Tibial nerve (tissue), 4 donors: ENCODE measurements around the gene RNF20. TPM values are rescaled to one million over a fixed set of nuclear protein-coding genes. Genes with fewer than 3 reads are reported as not detected.
"Not testable (repeated sequence)": the region's sequence is repeated elsewhere in the genome, so short reads cannot be mapped to it uniquely, and the experiment has no call there.

Experiments
- DNase-seq, 2 donors: peaks; one replicate each; pipeline ENCODE4 v3.0.0-alpha.2; 2019; ENCODE audit warnings: low spot score in 2 of 2
- H3K27ac ChIP-seq, 4 donors: fragments of 200-600 bp; sonication (generic) in 3 of 4; one replicate each; pipeline ENCODE4 v1.5.1; 2017 to 2019; ENCODE audit warnings: mild to moderate bottlenecking in 1 of 4
- H3K27me3 ChIP-seq, 2 donors: fragments of 200-600 bp; sonication (generic) in 1 of 2; one replicate each; pipeline versions ENCODE4 v1.5.1 to v1.6.0; 2017 to 2019
- H3K36me3 ChIP-seq, 3 donors: fragments of 200-600 bp; sonication (generic); one replicate each; pipeline ENCODE4 v1.5.1; 2018 to 2019
- H3K4me1 ChIP-seq, 4 donors: fragments of 200-600 bp; sonication (generic) in 3 of 4; one replicate each; pipeline ENCODE4 v1.5.1; 2017 to 2019
- H3K4me3 ChIP-seq, 4 donors: fragments of 200-600 bp; sonication (generic) in 3 of 4; one replicate each; pipeline ENCODE4 v1.5.1; 2017 to 2019; ENCODE audit warnings: mild to moderate bottlenecking in 1 of 4, moderate library complexity in 1 of 4
- H3K9me3 ChIP-seq, 4 donors: fragments of 200-600 bp; sonication (generic) in 3 of 4; one replicate each; pipeline ENCODE4 v1.5.1; 2017 to 2019
- EP300 ChIP-seq, 2 donors: sonication (generic); formaldehyde crosslinking; IDR thresholded peaks; one replicate each; pipeline ENCODE4 v1.6.1; 2017; ENCODE audit warnings: antibody characterized with exemption in 2 of 2, mild to moderate bottlenecking in 1 of 2
- POLR2A ChIP-seq, 2 donors: fragments of 450-650 bp; IDR thresholded peaks; one replicate each; pipeline ENCODE4 v1.6.1; 2017; ENCODE audit warnings: antibody characterized with exemption in 2 of 2, mild to moderate bottlenecking in 2 of 2, moderate library complexity in 2 of 2
- WGBS, 2 donors: methylation state at CpG; one replicate each; pipeline ENCODE4 v1.1.5; 2018; 5-methylcytosine and 5-hydroxymethylcytosine counted together
- total RNA-seq, 4 donors: library from RNA; depleted of rRNA; stranded (reverse); fragments of >200 nt; gene quantifications; one replicate each; pipeline ENCODE4 v1.1.0, GENCODE V29; 2016
- TF ChIP-seq, protein P1 (sequence below), 5 experiments: fragments of 200-600 bp in 3 of 5; fragments of 450-650 bp in 2 of 5; sonication (generic) in 3 of 5; IDR thresholded peaks; one replicate each; pipeline ENCODE4 v1.5.1; 2016 to 2019; ENCODE audit warnings: antibody characterized with exemption in 5 of 5, mild to moderate bottlenecking in 3 of 5, moderate library complexity in 2 of 5

Gene RNF20
- total RNA-seq, 4 donors from 2014 or later, result 17.8 to 28.5 (median 23.8) TPM

DNA sequence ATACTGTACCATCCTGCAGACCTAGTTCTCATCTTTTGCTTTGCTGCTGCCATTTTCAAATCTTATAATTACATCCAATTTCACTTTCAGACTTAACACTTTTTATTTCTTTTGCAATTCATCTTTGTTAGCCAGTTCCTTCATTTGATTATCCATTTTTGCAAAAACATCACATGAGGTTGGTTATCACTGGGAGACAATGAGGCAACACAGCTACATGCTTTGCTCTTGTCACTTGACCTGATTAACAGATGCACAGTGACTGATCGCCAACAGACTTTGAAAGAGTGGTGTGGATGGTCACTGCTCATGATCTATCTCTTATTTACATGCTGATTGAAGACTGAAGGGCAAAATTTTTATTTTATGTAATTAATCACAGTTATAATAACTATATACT is 17.0 kb upstream of the RNF20 start:
- H3K4me1 ChIP-seq, result peaks cover 0 to 22% (median 0%) of the 10 kb centered on the region in 4 donors
- H3K27ac ChIP-seq, result no peak overlapping the region
- no peaks in the 10 kb centered on the region for H3K36me3 ChIP-seq
- TF ChIP-seq, protein P1, sequence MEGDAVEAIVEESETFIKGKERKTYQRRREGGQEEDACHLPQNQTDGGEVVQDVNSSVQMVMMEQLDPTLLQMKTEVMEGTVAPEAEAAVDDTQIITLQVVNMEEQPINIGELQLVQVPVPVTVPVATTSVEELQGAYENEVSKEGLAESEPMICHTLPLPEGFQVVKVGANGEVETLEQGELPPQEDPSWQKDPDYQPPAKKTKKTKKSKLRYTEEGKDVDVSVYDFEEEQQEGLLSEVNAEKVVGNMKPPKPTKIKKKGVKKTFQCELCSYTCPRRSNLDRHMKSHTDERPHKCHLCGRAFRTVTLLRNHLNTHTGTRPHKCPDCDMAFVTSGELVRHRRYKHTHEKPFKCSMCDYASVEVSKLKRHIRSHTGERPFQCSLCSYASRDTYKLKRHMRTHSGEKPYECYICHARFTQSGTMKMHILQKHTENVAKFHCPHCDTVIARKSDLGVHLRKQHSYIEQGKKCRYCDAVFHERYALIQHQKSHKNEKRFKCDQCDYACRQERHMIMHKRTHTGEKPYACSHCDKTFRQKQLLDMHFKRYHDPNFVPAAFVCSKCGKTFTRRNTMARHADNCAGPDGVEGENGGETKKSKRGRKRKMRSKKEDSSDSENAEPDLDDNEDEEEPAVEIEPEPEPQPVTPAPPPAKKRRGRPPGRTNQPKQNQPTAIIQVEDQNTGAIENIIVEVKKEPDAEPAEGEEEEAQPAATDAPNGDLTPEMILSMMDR (IDR thresholded peaks at IDR 0.05), result no peak
- TF ChIP-seq POLR2A (IDR thresholded peaks at IDR 0.05) (no peak), EP300 (IDR thresholded peaks at IDR 0.05) (no peak)
- no peaks in the 10 kb centered on the region for H3K27me3 ChIP-seq
- DNase-seq, result no peak
- 82 to 93% methylated on average over 1 of the region's 1 CpG for WGBS, 2 donors
- H3K9me3 ChIP-seq, result no peaks in the 10 kb centered on the region
- H3K4me3 ChIP-seq, result no peak overlapping the region

DNA sequence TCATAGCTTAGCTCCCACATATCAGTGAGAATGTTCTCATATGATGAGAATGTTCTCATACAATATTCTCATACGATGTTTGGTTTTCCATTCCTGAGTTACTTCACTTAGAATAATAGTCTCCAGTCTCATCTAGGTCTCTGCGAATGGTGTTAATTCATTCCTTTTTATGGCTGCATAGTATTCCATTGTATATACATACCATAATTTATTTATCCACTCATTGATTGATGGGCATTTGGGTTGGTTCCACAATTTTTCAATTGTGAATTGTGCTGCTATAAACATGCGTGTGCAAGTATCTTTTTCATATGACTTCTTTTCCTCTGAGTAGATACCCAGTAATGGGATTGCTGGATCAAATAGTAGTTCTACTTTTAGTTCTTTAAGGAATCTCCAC is 15.2 kb upstream of the RNF20 start:
- not testable (repeated sequence) for H3K9me3 ChIP-seq, H3K27ac ChIP-seq, H3K27me3 ChIP-seq, H3K4me3 ChIP-seq, H3K36me3 ChIP-seq, DNase-seq
- WGBS, 2 donors, result 93 to 94% methylated on average over 3 of the region's 3 CpGs
- H3K4me1 ChIP-seq, result peaks cover 0 to 13% (median 0%) of the 10 kb centered on the region in 4 donors

DNA sequence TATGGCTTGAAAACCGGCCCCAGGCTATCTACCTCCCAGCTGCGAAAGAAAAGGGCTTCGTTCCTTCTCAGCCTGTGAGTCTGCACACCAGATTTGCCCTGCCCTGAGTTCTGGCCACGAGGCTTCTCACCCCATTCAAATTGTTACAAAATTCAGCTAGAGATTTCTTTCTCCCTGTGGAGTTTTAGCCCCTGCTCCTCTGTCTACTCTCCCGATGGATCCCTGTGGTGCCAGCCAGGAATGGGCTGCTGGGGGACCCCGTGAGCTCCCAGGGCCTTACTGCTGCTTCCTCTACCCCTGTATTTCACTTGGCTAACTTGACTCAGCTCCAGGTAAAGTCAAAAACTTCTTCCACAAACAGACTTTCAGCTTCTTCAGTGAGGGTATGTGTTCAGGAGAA is 9.3 kb upstream of the RNF20 start:
- no peak overlapping the region for H3K4me3 ChIP-seq
- no peak for DNase-seq
- H3K27me3 ChIP-seq, result no peaks in the 10 kb centered on the region
- 85 to 86% methylated on average over 6 of the region's 6 CpGs for WGBS, 2 donors
- H3K9me3 ChIP-seq, result no peaks in the 10 kb centered on the region
- H3K27ac ChIP-seq, result no peak overlapping the region
- no peaks in the 10 kb centered on the region for H3K4me1 ChIP-seq
- no peak for TF ChIP-seq POLR2A (IDR thresholded peaks at IDR 0.05)
- TF ChIP-seq, protein P1 (IDR thresholded peaks at IDR 0.05), result no peak
- no peaks in the 10 kb centered on the region for H3K36me3 ChIP-seq

DNA sequence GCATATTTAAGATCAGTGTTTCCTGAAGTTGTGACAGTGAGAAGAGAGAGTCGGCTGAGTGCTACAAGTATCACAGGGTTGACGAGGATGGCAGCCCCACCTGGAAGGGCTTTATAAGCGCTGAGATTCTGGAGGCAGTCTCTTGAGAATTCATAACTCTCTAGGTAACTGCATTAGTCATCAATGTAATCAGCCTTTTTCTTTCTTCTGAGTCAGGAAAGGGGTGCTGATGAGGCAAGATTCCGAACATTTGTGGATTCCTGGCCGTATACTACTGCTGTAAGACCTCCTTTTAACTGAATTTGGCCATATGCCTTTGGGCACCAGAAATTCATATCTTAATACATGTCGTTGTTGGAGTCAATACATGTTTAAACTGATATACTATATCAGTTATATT is 6.6 kb upstream of the RNF20 start:
- no peak overlapping the region for H3K4me3 ChIP-seq
- H3K9me3 ChIP-seq, result no peaks in the 10 kb centered on the region
- no peaks in the 10 kb centered on the region for H3K36me3 ChIP-seq
- no peak for DNase-seq
- H3K27ac ChIP-seq, result no peak overlapping the region
- no peaks in the 10 kb centered on the region for H3K27me3 ChIP-seq
- TF ChIP-seq, protein P1 (IDR thresholded peaks at IDR 0.05), result no peak
- no peak for TF ChIP-seq EP300 (IDR thresholded peaks at IDR 0.05)
- no peak for TF ChIP-seq POLR2A (IDR thresholded peaks at IDR 0.05)
- no peaks in the 10 kb centered on the region for H3K4me1 ChIP-seq
- WGBS, 2 donors, result 71 to 77% methylated on average over 6 of the region's 6 CpGs

DNA sequence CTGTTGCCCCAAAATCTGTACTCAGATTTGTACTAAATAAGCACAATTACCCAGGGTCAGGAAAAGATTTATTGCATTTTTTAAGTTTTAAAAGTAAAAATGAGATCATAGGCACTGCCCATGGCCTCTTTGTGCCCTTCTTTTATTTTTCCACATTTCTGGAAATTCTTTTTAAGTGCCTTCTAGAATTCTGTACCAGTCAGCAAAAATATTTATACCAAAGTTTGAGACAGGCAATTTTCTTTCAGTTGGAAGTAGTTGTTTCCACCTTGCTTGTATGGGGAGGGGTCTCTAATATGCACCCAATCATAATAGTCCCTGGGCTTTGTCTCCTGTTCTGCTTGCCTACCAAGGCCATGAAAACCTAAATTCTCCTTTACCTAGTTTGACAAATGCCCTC is 5.6 kb upstream of the RNF20 start:
- Histone ChIP-seq H3K4me3 (no peak overlapping the region), H3K4me1 (peaks cover 0 to 4% (median 1%) of the 10 kb centered on the region in 4 donors), H3K9me3 (no peaks in the 10 kb centered on the region), H3K27me3 (no peaks in the 10 kb centered on the region), H3K27ac (no peak overlapping the region), H3K36me3 (no peaks in the 10 kb centered on the region)
- DNase-seq, result no peak
- TF ChIP-seq EP300 (IDR thresholded peaks at IDR 0.05), result no peak
- TF ChIP-seq, protein P1 (IDR thresholded peaks at IDR 0.05), result no peak

DNA sequence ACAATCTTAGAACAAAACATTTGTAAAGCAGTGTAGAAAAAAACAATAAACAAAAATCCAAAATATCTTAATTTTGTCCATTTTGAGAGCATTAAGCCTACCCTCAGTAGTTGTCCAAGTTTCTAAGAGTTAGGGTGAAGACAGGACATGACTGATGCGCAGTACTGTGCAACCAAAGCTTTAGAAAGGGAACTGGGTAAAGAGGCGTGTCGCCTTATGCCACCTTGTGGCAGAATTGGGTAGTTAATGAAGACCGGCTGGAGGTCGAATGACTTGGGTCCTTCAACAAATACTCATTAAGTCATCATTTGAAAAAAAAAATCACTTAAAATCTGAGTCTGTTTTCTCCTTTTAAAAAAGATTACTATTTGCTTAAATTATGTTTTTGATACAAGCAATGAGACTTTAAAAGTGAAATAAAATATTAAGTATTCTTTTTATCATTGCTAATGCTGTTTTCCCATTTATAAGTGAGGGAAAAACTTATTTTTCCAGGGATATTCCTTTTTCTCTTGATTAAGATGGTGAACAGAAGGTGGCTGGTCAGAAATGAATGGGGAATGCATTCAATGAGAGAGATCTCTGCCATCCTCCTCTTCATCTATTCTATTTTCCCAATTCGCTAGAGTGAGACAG is 3.5 kb upstream of the RNF20 start:
- Histone ChIP-seq H3K4me1 (peaks cover 0 to 18% (median 12%) of the 10 kb centered on the region in 4 donors), H3K9me3 (no peaks in the 10 kb centered on the region), H3K4me3 (no peak overlapping the region), H3K27me3 (no peaks in the 10 kb centered on the region), H3K36me3 (no peaks in the 10 kb centered on the region), H3K27ac (no peak overlapping the region)
- WGBS, 2 donors, result 18 to 22% methylated on average over 6 of the region's 6 CpGs
- TF ChIP-seq, protein P1 (IDR thresholded peaks at IDR 0.05), result peak; percentile 68 to 84 (median 75)
- TF ChIP-seq EP300 (IDR thresholded peaks at IDR 0.05), result no peak
- DNase-seq, result peak; percentile 32 to 78
